ENCODE measurements around the gene LY9. TPM values are rescaled to one million over a fixed set of nuclear protein-coding genes. Genes with fewer than 3 reads are reported as not detected.

The LY9 gene, protein sequence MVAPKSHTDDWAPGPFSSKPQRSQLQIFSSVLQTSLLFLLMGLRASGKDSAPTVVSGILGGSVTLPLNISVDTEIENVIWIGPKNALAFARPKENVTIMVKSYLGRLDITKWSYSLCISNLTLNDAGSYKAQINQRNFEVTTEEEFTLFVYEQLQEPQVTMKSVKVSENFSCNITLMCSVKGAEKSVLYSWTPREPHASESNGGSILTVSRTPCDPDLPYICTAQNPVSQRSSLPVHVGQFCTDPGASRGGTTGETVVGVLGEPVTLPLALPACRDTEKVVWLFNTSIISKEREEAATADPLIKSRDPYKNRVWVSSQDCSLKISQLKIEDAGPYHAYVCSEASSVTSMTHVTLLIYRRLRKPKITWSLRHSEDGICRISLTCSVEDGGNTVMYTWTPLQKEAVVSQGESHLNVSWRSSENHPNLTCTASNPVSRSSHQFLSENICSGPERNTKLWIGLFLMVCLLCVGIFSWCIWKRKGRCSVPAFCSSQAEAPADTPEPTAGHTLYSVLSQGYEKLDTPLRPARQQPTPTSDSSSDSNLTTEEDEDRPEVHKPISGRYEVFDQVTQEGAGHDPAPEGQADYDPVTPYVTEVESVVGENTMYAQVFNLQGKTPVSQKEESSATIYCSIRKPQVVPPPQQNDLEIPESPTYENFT
- 1 to 10 TPM in 2 of 4 donors, under 1 TPM in 1, not detected in 1; 0.22 to 5.1 (median 3.8) TPM for total RNA-seq

DNA sequence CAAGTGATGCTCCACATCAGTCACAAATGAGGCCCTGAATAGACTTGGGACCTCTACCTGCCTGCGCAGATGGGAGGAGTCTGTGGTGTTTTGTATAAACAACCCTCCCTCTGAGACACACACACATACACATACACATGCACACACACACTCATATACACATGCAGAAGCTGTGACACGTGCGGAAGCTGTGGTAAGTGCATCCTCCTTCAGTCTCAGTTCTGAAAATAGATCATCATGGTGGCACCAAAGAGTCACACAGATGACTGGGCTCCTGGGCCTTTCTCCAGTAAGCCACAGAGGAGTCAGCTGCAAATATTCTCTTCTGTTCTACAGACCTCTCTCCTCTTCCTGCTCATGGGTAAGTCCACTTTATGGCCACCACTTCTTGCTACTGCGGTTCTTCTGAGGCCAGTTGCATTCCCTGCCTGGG, at the start of gene LY9:
TSS of gene LY9 (plus strand) at position 224 of the 433 bp plus-strand sequence. CDS start at position 238, 14 bp downstream.
- TF ChIP-seq, protein P1, sequence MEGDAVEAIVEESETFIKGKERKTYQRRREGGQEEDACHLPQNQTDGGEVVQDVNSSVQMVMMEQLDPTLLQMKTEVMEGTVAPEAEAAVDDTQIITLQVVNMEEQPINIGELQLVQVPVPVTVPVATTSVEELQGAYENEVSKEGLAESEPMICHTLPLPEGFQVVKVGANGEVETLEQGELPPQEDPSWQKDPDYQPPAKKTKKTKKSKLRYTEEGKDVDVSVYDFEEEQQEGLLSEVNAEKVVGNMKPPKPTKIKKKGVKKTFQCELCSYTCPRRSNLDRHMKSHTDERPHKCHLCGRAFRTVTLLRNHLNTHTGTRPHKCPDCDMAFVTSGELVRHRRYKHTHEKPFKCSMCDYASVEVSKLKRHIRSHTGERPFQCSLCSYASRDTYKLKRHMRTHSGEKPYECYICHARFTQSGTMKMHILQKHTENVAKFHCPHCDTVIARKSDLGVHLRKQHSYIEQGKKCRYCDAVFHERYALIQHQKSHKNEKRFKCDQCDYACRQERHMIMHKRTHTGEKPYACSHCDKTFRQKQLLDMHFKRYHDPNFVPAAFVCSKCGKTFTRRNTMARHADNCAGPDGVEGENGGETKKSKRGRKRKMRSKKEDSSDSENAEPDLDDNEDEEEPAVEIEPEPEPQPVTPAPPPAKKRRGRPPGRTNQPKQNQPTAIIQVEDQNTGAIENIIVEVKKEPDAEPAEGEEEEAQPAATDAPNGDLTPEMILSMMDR (IDR thresholded peaks at IDR 0.05; ENCODE audit: low read depth), result no peak

DNA sequence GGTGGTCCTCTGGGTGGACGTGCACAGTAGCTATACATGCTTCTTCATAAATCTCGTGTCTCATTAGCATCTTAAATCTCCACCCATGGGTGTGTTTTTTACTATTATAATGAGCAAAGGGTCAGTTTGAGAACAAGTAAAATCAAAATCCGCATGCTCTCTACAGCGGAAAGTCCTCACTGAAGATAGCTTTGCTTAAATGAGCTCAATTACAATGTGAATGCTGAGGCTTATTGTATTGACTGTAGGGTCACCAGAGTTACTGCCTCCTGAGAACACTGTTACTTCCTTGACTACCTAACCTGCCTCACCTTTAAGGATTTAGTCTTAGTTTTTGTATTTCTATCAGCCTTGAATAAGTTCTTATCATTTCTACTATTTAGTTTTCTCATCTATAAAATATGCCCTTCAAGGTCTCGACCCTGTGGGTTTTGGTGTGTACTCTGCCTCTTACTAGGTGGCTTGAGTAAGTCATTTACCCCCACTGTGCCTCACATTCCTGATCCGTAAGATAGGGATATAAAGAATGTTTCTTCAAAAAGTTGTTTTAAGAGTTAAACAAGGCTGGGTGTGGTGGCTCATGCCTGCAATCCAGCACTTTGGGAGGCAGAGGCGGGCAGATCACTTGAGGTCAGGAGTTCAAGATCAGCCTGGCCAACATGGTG, 49.0 kb upstream of the LY9 start:
- TF ChIP-seq, protein P1 (IDR thresholded peaks at IDR 0.05; ENCODE audit: low read depth), result no peak

DNA sequence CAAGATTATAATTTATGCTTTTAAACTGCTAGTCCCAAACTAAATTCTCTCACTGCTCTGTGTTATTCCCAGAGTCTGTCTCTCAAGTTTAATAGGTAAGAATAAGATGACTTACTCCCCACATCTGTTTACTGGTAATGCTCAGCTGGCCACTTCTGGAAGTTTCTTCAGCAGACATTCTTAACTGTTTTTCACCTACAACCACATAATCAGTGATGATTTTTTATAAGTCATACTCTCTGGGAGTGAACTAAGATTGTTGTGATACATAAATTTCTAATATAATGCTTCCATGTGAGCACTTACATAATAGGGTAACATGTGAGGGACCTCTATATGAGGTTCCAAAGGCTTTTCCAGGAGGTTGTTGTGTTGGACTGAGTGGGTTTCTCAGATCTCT, 48.3 kb upstream of the LY9 start:
- TF ChIP-seq, protein P1 (IDR thresholded peaks at IDR 0.05; ENCODE audit: low read depth), result no peak

DNA sequence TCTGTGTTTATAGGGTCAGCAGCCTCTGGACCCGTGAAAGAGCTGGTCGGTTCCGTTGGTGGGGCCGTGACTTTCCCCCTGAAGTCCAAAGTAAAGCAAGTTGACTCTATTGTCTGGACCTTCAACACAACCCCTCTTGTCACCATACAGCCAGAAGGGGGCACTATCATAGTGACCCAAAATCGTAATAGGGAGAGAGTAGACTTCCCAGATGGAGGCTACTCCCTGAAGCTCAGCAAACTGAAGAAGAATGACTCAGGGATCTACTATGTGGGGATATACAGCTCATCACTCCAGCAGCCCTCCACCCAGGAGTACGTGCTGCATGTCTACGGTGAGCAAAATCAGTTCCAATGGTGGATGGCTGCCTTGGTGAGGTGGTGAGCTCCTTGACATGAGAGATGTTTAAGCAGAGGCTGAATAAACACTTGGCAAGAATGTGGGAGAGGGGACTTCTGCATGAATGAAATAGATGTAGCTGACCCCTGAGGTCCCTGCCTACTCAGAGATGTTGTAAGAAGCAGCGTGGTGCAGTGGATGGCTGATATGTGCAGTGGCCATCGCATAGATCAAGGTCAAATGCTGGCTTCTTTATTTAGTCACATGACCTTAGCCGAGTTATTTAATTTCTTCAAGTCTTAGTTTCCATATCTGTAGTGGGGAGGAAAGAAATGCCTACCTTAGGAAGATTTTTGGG, 47.6 kb upstream of the LY9 start:
- TF ChIP-seq, protein P1 (IDR thresholded peaks at IDR 0.05; ENCODE audit: low read depth), result no peak

DNA sequence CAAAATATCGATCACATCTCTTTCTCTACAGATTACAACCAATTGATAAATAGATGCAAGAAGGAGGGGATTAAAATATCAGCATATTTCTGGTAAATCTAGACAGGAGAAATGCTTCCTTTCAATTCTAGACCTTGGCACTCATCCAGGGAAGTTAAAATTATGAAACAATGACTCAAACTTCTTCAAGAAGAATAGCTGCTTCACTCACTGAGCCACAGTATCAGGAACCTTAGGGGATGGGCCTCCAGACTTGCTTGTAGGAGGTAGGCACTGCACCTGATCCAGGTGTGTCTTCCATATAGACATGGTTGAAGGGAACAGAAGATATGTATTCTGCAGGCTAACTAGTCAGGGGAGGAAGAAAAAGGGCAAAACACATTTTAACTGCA, 47.1 kb upstream of the LY9 start:
- TF ChIP-seq, protein P1 (IDR thresholded peaks at IDR 0.05; ENCODE audit: low read depth), result no peak

DNA sequence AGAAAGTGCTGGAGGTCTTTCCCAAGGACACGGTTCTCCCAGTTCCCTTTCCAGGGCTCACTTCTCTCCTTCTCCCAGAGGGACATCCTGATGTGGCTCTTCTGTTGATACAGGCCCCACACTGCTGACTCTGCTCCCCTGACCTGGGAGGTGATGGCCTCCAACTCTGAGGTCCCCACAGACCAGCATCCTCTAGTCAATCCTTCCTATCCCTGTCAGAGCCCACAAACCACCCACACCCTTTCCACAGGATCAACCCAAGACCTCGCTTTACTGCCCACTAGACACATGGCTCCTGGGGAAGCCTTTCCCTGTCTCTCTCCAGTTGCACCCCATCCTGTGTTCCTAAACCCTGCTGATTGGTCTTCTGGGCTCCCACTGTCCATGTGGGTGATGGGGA, 45.4 kb upstream of the LY9 start:
- TF ChIP-seq, protein P1 (IDR thresholded peaks at IDR 0.05; ENCODE audit: low read depth), result no peak

All from subcutaneous adipose tissue (tissue), 4 donors.